ENCODE data around the gene SF3A1. TPM values are rescaled to one million over a fixed set of nuclear protein-coding genes. Genes with fewer than 3 reads are reported as not detected.
"Not testable (repeated sequence)": the region's sequence is repeated elsewhere in the genome, so short reads cannot be mapped to it uniquely, and the experiment has no call there.

SF3A1 gene, protein sequence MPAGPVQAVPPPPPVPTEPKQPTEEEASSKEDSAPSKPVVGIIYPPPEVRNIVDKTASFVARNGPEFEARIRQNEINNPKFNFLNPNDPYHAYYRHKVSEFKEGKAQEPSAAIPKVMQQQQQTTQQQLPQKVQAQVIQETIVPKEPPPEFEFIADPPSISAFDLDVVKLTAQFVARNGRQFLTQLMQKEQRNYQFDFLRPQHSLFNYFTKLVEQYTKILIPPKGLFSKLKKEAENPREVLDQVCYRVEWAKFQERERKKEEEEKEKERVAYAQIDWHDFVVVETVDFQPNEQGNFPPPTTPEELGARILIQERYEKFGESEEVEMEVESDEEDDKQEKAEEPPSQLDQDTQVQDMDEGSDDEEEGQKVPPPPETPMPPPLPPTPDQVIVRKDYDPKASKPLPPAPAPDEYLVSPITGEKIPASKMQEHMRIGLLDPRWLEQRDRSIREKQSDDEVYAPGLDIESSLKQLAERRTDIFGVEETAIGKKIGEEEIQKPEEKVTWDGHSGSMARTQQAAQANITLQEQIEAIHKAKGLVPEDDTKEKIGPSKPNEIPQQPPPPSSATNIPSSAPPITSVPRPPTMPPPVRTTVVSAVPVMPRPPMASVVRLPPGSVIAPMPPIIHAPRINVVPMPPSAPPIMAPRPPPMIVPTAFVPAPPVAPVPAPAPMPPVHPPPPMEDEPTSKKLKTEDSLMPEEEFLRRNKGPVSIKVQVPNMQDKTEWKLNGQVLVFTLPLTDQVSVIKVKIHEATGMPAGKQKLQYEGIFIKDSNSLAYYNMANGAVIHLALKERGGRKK
- 100 TPM for polyA plus RNA-seq (ENCODE audit: insufficient read length)

DNA sequence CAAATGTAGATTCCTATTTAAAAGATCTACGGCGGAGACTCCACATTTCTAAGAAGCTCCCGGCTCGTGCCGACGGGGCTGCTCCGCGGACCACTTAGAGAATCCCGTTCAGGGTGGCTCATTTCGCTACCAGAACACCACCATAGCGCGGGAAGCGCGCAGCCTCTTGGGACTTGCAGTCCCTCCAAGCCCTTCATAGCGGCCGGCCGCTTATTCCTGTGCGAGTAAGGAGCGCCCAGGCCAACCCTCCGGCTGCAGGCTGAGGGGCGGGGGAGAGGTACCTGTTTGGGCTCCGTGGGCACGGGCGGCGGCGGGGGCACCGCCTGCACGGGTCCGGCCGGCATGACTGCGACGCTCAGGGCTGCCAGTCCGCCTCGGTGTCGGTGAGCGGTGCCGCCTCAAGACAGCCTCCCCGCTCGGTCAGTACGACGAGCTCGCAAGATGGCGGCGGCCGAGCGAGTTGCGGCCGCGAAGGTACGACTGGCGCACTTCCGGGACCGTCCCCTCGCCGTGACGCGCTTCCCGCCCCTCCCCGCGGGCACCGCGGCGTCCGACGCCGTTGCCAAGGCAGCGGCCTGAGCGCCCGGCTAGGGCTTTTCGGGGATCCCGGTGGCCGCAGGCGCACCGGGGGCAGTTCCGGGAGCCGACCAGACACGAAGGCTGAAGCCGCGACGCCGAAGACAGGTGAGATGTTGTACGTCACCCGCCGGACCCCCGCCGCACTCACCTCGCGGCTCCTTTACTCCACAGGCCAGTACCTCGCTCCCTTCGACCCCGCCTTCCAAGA lies at the start of gene SF3A1, which contains the start of gene CCDC157:
Gene SF3A1 (minus strand): TSS at position 446 of the 787 bp plus-strand sequence. CDS start 102 bp downstream, at position 344.
Gene CCDC157 (plus strand): TSS at position 559 of the 787 bp plus-strand sequence. CDS start 8,994 bp downstream, outside the sequence.
- DNase-seq = peak; percentile 94

DNA sequence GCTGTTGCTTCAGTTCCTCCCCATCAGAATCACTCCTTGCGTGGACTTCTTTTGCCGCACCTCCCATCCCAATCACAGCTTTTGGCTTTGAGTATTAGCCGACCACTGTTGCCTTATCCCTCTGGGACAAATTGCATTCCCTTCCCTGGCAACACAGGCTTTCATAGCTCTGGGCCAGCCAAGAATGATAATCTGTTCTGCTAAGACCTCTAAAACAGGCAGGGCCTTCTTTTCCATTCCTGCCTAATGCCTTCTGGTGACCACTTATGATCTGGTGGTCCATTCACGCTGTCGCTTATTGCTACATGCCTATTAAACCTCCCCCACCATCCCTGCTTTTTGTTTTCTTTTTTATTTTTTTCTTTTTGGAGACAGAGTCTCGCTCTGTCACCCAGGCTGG lies 49.7 kb upstream of the SF3A1 start:
- no peak for DNase-seq

DNA sequence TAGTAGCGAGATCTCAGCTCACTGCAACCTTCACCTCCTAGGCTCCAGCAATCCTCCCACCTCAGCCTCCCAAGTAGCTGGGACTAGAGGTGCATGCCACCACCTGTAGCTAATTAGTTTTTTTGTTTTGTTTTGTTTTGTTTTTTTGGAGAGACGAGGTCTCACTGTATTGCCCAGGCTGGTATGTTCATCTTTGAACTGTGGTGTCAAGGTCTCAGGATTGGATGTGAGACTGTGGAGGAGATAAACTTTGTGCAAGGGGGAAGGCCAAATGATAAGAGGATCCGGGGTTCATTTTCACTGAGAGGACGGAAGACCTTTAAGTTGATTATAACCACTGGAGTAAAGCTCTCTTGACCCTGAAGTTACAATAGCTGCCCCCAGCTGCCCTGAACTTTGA lies 49.0 kb upstream of the SF3A1 start:
- no peak for DNase-seq

DNA sequence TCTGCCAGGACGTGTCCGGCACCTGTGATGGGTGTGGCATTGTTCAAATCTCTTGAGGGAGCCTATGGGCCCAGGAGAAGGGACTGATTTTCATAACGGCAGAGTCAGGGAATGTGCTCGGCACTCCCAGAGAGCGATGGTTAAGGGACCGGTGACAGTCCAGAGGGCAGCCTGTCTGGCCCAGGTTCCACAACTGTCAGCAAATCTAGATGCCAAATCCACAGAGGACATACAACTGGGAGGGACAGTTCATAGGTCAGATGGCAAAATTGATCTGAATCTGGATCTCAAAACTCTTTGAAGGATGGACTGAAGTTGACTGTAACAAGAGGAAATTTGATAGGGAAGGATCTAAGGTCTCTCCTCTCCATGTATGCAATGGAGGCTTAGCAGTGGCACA lies 47.6 kb upstream of the SF3A1 start:
- DNase-seq = no peak

DNA sequence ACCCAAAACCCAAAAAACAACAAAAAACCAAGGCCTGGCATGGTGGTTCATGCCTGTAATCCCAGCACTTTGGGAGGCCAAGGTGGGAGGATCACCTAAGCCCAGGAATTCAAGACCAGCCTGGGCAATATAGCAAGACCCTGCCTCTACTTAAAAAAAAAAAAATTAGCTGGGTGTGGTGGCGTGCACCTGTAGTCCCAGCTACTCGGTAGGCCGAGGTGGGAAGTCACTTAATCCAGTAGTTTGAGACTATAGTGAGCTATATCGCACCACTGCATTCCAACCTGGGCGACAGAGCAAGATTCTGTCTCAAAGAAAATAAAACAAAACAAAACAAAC lies 46.0 kb upstream of the SF3A1 start:
- not testable (repeated sequence) for DNase-seq

DNA sequence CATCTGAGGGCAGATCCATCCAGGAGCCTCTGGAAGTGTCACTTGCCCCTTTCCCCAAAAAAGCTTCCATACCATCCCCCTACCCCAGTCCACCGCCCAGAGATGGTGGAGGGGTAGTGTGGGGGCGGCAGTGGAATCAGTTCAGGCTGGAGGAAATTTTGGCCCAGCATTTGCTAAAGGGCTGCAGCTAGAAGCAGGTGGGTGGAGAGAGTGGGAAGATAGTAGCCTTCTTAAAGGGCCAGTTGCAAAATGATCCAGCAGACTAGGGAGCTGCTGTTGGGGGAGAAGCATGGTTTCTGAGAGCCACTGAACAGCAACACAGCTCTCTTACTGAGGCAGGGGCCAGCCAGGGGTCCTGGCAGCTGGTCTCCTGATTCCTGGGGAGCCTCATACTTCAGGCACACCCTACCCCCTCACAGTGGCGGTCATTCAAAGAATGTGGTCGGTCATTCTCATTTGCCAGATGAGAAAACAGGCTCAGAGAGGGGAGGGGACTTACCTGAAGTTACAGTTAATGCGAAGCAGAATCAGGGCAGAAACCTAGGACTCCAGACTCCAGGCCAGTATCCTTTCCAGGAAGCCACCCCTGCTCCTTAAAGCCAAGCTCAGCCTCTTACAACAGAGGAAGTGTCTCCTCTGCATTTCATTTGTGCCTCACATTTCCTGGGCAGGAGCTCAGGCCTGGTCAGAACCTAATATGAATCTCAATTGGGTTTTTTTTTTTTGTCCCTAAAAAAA lies 45.5 kb upstream of the SF3A1 start:
- peak; percentile 18 for DNase-seq

DNA sequence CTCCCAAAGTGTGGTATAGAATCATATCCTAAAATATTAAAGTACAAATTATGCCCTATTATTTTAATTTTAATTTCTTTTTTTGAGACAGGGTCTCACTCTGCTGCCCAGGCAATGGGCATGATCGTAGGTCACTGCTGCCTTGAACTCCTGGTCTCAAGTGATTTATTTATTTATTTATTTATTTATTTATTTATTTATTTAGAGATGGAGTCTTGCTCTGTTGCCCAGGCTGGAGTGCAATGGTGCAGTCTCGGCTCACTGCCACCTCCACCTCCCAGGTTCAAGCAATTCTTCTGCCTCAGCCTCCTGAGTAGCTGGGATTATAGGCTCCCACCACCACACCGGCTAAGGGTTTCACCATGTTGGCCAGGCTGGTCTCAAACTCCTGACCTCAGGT lies 44.3 kb upstream of the SF3A1 start:
- not testable (repeated sequence) for DNase-seq

DNA sequence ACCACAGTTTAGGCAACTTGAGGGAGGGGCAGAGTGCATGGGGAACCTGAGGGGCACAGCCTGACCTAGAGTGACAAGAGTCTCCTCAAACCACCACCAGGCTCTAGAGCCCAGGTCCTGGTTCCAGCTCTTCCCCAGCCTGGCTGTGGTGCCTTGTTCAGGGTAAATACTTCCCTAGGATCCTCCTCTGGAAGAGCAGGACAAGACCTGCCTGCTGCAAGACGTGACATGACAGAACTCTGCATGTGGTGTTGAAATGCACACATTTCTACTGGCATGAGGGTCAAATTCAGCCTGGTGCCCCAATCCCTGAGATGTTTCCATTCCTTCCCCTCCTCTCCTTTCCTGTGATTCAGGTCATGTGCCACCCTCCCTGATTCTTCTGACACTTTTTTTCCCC lies 43.5 kb upstream of the SF3A1 start:
- DNase-seq = no peak

DNA sequence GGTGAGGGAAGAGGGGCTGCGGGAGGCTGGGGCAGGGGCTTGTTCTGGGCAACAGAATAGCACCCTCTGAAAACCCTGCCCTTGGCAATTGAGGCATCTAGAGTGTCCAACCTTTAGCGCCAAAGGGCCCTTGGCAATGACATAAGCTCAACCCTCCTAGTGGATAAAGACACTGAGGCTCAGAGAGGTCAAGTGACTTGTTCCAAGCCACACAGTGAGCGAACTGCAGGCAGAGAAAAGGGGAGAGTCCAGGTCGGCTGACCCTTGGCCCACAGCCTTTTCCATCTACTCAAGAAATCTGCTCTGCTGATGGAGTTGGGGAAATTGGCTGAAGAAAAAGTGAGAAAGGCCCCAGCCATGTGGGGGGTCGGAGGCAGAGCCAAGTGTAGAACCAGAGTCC lies 43.0 kb upstream of the SF3A1 start:
- no peak for DNase-seq

DNA sequence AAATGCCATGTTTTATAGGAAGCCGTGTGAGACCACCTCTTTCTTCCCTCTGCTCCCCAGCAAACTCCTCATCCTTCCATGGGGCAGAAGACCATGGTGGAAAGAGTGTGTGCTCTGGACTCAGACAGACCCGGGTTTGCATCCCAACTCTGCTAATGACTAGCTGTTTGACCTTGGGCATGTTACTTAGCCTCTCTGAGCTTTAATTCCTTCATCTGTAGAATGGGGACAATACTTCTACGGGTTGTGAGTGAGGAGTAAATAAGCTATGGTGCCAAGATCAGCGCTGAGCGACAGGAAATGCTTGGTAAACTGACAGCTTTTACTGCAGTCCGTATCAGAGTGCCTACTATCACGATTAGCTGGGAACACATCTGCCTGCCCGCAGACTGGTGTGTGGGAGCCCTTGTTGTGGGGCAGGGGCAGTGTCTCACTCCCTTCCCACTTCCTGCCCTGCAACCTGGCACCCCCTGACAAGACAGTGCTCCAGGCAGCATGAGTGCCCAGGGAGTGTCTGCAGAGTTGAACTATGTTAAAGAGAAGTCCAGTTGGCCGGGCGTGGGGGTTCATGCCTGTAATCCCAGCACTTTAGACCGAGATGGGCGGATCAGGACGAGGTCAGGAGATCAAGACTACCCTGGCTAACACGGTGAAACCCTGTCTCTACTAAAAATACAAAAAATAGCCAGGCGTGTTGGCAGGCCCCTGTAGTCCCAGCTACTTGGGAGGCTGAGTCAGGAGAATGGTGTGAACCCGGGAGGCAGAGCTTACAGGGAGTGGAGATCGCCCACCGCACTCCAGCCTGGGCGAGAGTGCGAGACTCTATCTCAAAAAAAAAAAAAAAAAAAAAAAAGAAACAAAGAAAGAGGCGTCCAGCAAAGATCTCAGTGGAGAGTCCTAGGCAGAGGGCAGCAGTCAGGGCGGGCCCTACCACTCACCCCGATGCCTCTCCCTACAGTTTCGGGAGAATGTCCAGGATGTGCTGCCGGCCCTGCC lies 42.3 kb upstream of the SF3A1 start:
- no peak for DNase-seq

DNA sequence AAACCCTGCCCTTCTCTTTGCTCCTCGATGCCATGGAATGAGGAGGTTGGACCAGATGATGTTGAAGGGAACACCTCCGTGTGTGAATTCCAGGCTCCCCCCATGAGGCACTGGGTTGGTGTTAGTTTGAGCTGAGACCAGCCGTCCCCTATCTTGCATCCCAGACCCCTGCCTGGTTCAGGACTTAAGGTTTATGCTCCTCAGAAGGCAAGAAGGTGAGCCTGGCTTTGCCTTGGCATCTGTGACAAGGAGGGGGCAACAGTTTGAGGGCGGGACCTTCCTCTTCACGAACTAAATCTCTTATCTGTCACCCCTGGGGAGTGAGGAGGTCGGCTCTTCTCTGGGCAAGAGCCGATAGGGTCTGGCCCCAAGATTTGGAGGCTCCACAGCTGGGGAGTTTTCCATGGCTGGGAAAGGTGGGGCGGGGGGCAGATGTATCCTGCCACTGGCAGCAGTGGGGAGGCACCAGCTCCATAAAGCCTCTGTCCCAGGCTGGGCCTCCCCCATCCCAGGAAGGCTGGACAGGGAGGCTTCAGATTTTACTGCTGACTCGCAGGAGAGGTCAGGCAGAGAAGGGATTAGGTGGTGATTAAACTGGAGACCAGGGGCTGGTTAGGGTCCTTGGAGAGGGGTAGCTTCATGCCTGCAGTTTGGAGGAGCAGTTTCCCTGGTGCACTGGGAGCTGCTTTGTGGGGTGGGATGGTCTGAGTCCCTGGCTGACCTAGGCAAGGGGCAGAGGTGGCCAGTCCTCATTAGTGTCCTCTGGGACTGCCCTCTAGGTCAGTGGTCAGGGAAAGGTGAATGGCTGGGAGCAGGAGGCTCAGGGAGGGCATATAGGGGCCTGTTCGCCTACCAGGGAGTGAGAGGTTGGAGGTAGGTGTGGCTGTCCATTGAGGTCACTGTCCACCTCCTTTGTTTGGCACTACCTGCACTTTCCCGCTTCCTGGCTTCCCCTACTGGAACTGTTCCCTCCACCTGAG lies 41.3 kb upstream of the SF3A1 start:
- DNase-seq = no peak

DNA sequence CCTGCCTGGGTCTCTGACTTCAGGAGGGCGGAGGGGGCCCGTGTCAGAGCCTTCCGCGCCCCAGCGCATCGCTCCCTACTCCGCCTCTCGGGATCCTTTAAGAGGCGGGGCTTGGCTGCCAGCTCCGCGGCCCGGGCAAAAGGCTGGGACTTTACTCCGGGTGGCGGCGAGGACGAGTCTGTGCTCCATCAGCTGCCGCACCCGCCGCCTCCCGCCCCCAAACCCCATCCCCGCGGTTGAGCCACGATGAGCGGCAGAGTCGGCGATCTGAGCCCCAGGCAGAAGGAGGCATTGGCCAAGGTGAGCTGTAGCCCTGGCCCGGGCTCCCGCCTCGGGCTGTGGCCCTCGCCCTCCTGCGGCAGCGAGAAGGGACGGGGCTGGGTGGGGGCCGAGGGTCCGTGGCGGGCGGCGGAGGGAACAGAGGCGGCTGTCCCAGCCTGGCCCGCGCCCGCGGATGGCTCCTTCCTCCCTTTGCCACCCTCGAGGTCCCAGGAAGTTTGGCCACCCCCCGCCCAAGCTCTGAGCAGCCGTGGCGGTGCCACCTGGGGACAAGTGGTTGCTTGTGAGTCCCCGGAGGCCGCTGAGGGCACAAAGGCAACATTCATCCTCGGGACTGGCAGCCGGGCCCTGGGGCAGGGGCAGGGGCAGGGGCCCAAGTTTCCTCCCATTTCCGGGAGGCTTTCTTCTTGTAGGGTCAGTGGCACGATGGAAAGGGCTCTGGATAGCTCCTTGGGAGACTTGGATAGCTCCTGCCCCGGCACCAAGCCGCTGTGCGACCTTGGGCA lies 40.4 kb upstream of the SF3A1 start, which contains the start of gene SEC14L2:
Gene SEC14L2 (plus strand): TSS at position 148 of the 785 bp plus-strand sequence. CDS start 99 bp downstream, at position 247.
- peak; percentile 55 for DNase-seq

DNA sequence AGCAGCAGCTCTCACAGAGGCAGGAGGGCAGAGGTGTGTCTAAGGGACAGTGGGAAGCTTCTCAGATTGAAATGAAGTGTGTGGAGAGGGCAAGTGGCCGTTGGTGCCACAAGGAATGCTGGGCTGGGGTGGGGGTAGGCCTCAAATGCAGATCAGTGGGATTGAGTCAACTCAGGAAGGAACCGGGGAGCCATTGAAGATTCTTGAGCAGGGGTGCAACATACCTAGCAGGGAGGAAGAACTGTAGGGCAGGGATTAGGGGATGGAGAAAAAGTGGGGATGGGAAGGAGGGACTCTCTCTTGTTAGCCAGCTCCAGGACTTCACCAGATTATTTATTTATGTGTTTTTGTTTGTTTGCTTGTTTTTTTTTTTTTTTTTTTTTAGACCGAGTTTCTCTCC lies 37.2 kb upstream of the SF3A1 start:
- DNase-seq = no peak

DNA sequence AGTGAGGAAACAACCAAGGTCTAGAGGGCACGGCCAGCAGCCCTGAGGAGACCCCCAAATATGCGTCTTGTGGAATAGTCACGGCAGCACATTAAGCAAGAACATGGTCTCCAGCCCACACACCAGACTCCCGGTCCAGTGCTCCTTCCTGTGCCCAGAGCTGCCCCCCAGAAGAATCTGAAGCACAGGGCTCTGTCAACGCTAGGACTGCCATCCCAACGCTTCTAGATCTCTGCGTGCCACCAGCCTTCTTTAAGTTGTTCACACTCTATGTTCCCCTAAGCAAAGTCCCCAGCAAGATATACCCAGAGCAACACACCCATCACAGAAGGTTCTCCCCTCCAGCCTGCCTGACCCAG lies 36.6 kb upstream of the SF3A1 start:
- DNase-seq = no peak

DNA sequence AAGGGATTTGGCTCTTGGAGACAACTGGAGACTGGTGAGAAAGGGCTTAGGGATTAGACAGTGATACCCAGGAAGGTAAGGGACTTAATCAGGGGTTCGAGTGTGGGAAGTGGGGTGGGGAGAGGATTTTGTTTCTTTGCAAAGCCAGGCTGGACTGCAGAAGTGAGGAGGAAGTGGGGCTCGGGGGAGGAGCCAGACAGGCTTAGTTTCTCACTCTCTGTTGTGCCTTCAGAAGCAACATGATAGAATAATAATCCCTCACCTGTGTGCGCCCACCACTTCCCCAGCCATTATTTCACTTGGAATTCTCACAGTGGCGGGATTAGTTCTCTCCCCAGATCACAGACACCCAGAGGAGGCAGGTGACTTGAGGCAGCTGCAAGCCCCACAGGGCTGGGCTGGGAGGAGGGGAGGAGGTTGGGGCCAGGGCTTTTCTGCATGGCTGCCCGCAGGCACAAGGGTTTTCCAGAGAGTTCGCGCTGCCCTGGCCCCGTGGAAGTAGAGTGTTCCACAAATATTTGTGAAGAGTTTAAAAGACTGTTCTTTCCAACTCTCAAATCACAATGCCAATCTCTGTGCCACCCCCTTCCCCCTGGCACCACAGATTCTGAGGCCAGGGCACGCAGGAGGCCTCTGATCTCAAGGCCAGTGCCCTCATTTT lies 36.1 kb upstream of the SF3A1 start:
- no peak for DNase-seq

DNA sequence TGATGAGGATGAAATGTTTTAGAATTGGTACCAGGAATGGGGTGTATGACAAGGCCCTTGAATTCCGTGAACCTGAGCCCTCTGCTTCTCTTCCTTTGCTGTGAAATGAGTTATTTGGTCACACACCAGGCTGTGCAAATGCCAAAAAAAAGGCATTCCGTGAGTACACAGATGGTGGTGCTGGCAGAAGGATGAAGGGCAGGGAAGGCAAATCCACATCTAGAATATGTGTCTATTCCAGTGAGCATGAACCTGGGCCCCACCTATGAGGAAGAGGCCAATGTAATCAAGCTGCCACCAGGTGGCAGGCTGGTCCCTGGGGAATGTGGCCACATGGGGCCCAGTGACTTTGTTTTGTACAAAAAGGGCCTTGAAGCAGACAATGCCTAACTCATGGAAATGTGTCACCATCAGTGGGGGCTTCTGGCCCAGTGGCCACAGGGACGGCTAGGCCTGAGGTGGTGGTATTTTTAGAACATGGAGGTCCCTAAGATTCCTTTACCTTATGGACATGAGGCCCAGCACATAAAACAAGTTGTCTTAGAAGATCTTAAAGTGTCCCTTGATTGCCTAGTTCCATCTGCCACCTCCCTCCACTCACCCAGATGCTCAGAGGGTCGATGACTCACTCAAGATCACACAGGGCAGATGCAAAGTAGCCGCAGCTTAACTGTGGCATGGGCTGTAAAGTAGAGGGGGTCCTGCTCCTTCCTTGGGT lies 34.4 kb upstream of the SF3A1 start:
- DNase-seq = no peak
